HG03108 (cell line): ENCODE results near the gene CAMK4.
"Not testable (repeated sequence)": the region's sequence is repeated elsewhere in the genome, so short reads cannot be mapped to it uniquely, and the experiment has no call there.

Experiments
- ATAC-seq: cut with Tn5 transposase; IDR thresholded peaks from one replicate; pipeline ENCODE4 v1.9.1; 2021; ENCODE audit warnings: moderate library complexity; ENCODE audit not compliant: unreplicated experiment

CAMK4 gene

GRCh38 chr5:111377306-111377705 is 153.1 kb downstream of the CAMK4 start:
- ATAC-seq = no peak

DNA sequence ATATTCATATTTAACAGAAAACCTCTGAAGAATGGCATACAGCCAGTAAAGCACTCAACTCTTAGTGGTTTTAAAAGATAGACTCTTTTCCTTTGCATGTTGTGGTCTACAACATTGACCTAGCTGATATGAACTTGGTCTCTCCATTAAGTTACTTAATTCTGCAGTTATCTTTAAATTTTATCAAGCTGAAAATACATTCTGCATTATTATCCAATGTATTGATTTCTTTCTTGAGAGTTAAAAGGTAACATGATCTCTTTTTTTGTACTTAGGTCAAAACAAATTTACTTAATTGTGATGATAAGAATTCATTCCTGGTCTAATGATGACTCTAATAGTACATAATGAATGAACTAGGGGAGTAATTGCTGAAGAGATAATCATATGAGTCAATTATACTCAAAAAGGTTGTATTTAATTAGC is 155.2 kb downstream of the CAMK4 start:
- ATAC-seq = no peak

- no peak for ATAC-seq
Observed at GRCh38 chr5:111383288-111383970, 159.2 kb downstream of the CAMK4 start.

DNA sequence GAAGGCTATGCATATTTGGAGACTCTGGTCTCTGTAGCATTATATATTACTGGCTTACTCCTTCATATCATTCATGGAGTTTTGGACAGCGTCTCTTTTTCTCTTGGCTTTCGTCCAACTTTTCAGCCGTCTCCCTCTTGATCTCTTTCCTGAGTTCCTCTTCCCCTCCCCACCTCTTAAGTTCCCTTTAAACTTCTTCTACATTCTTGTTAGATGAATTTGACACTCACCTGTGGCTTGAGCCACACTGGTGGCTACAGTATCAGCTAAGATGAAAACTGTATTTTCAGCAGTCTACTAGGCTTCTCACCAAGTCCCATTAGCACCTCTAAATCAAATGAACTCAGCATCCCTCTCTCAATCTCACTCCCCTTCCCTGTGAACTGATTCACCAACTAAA is 160.0 kb downstream of the CAMK4 start:
- no peak for ATAC-seq

GRCh38 chr5:111385051-111385450 is 160.9 kb downstream of the CAMK4 start:
- ATAC-seq = no peak

DNA sequence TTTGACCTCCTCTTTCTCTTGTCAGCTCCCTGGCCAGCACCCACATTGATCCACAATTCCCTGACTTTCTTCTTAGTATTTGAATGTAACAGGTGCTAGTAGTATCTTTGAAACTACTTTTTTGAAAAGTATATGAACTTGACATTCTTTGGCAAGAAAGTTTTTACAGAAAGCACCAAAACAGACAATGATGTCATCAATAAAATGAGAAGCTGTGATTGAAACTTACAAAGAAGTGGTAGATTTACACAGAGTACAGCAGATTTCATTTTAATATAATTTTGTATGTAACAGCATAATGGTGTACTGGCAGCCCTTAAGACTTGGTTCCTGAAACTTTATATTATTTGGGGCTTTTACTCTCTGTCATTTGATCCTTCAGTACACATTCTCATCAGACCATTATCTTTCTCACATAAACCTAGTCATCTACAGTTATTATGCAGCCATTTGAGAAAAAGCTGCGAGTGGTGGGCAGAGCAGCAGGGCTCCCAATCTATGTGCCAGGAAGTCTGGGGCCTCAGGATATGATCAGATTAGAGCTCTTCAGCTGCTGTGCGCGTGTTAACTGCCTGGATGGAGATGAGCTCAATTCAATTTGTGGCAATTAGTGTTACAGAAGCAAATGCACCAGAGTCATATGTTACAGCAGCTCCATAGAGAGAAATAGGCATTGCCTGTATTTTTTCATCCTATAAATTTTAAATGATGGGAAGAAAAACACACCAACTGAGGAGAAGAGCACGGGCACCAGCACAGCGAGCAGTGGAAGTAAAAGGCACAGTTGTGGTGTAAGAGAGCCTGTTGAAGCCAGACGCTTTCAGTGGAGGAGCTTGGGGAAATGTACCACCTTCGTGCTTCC is 162.0 kb downstream of the CAMK4 start:
- no peak for ATAC-seq

GRCh38 chr5:111386832-111387162 is 162.6 kb downstream of the CAMK4 start:
- no peak for ATAC-seq

DNA sequence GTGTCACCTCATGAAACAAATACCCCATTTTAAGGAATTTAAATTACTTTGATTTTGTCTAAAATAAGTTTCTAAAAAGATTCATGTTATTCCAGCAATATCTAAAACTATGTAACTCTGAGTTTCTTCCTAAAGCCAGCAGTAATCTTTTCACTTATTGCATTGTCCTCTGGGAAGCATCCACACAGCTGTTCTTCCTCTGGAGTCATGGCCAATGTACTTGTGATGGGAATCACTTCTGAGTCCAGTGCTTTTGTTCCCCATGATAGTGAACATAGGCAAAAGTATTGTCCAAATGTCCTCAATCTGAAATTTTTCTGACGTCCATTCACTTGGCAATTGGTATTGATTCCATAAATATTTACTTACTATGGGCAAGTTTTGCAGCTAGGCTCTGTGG is 163.2 kb downstream of the CAMK4 start:
- ATAC-seq = no peak

DNA sequence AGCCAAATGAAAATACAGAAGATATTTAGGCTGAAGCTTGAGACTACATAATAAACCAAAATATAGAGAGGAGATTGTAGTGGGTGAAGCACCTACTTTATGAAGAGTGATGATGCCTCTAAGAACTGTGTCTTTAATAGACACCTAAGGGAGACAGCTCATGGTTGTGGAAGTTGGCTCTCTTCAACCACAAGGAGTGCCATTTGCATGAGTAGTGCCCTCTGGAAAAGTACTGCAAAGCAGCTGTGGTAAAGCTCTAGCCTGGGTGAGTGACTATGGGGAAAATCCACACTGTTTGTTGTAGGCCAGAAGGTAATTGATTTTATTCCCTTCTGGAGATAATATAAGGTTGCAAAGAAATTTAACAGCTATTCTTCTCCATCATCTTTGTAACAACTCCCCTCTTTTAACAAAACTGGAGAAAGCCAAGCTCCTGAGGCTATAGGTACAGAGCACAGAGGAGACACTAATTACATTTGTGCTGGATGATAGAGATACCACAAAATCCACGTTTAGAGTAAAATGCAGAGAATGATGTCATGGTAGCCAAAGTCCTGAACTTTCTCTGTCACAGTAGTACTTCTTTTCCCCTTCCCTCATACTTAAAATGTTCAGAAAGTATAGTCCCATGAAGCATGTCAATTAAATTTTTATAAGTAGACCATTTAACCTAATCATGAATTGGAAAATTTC is 165.4 kb downstream of the CAMK4 start:
- no peak for ATAC-seq

DNA sequence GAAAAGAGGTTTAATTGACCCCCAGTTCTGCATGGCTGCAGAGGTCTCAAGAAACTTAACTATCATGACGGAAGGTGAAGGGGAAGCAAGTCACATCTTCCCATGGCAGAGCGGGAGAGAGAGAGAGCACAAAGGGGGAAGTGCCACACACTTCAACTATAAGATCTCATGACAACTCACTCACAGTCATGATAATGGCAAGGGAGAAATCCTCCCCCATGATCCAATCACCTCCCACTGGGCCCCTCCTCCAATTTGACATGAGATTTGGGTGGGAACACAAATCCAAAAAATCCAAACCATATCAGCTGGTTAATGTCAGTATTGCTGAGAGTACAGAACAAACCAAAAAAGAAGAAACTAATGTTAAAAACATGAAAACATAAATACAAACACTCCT is 168.0 kb downstream of the CAMK4 start:
- ATAC-seq = no peak

DNA sequence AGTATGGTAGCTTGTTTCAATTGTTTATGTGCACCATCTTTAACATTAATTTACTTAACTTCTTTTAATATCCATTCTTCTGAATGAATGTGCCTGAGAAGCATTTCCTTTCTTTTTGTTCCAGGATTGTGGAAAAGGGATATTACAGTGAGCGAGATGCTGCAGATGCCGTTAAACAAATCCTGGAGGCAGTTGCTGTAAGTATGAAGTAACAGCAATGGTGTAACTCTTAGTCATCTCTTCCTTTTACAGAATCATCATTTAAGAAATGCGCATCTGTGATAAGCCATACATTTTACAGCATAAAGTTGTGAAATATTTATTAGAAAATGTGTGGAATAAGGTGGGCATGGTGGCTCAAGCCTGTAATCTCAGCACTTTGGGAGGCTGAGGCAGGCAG is 170.4 kb downstream of the CAMK4 start:
- no peak for ATAC-seq

- ATAC-seq = no peak
Observed at GRCh38 chr5:111398013-111398412, 173.8 kb downstream of the CAMK4 start.

GRCh38 chr5:111399113-111399512 is 174.9 kb downstream of the CAMK4 start:
- ATAC-seq = no peak

DNA sequence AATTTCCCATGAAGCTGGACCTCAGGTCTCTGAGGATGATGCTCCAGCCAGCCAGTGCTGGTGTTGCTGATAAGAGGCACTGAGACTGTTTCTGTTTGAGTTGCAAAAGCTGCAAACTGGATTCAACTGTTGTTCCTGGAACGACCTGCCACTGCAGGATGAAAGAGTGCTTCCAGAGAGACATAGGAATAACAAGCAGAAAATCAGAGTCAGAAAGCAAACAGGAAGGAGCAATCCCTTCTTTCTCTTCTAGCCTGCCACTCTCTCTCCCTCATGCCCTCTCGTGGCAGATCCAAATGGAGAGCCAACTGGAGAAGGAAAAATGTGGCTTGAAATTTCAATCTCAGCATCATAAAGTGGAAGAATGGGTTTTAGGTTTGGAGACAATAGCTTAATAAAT is 177.7 kb downstream of the CAMK4 start:
- ATAC-seq = no peak

DNA sequence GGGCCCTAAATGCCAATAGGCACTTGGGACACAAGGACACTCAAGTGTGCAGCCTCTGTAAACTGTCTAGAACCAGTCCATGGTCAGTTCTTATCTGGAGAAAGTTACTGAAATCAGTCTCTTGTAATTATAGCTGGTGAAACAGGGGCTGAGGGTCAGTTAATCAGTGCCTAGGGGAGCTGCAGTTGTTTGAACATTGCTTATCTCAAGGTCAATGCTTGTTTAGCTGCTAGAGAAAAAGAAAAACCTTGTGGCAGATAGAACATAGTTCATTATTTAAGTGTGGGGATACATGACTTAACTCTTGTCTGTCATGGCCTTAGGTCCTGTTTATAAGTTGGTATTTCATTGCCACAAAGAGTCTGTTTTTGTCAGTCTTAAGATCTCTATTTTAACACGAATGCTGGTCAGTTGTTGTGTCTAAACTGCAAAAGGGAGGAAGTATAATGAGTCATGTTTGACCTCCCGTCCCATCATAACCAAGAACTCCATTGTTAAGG is 180.1 kb downstream of the CAMK4 start:
- ATAC-seq = no peak

GRCh38 chr5:111407562-111407961 is 183.4 kb downstream of the CAMK4 start:
- no peak for ATAC-seq

- no peak for ATAC-seq
Observed at GRCh38 chr5:111408817-111409216, 184.6 kb downstream of the CAMK4 start.

GRCh38 chr5:111409266-111409665 is 185.1 kb downstream of the CAMK4 start:
- ATAC-seq = not testable (repeated sequence)

GRCh38 chr5:111410067-111410466 is 185.9 kb downstream of the CAMK4 start:
- ATAC-seq = not testable (repeated sequence)

DNA sequence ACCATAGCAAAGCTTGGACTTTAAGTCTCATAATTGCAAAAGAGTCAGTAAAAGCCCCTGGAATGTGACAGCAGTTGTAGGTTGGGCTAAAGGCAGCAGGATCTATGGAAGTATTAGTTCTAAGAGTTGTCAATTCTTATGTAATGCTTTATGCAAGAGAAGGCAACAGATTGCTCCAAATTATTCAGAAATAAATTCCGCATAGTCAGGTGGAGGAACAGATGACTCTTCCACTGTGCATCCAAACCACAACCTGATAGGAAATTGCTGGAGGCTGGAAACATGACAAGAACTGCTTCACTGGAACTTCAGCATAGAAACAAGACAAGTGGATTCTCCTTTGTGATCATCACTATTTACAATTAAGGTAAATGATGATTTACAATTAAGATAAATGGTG is 187.1 kb downstream of the CAMK4 start:
- no peak for ATAC-seq

- no peak for ATAC-seq
Observed at GRCh38 chr5:111412593-111412992, 188.4 kb downstream of the CAMK4 start.

- ATAC-seq = no peak
Observed at GRCh38 chr5:111415053-111415452, 190.9 kb downstream of the CAMK4 start.
